ENCODE measurements around the gene TKFC.
A peak's percentile ranks its signal among the peaks of the same experiment; 100 is the strongest.
"Not testable (repeated sequence)": the region's sequence is repeated elsewhere in the genome, so short reads cannot be mapped to it uniquely, and the experiment has no call there.

TKFC gene

GRCh38 chr11:61364012-61364675, 31.1 kb downstream of the TKFC start:
- Mint-ChIP-seq H3K4me3 (peak overlapping the region; percentile 98), H3K4me1 (peaks cover 20% of the 10 kb centered on the region), H3K36me3 (peaks cover 78% of the 10 kb centered on the region), H3K9me3 (no peaks in the 10 kb centered on the region), H3K27ac (no peak overlapping the region)
- DNase-seq (ENCODE audit: low spot score in 2 of 2), result no peak
- ATAC-seq, result no peak

GRCh38 chr11:61367406-61367805, 34.4 kb downstream of the TKFC start:
- ATAC-seq (no peak), DNase-seq (ENCODE audit: low spot score in 2 of 2) (no peak)
- H3K27ac Mint-ChIP-seq, result peak overlapping the region; percentile 10
- H3K4me1 Mint-ChIP-seq, result peaks cover 25% of the 10 kb centered on the region
- H3K9me3 Mint-ChIP-seq, result no peaks in the 10 kb centered on the region
- no peak overlapping the region for H3K4me3 Mint-ChIP-seq
- peaks cover 91% of the 10 kb centered on the region for H3K36me3 Mint-ChIP-seq

DNA sequence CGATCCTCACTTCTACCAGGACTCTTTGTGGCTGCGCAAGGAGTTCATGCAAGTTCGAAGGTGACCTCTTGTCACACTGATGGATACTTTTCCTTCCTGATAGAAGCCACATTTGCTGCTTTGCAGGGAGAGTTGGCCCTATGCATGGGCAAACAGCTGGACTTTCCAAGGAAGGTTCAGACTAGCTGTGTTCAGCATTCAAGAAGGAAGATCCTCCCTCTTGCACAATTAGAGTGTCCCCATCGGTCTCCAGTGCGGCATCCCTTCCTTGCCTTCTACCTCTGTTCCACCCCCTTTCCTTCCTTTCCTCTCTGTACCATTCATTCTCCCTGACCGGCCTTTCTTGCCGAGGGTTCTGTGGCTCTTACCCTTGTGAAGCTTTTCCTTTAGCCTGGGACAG, 35.6 kb downstream of the TKFC start:
- Mint-ChIP-seq H3K9me3 (no peaks in the 10 kb centered on the region), H3K36me3 (peaks cover 85% of the 10 kb centered on the region), H3K4me3 (no peak overlapping the region), H3K27ac (peak overlapping the region; percentile 29), H3K4me1 (peaks cover 12% of the 10 kb centered on the region)
- no peak for ATAC-seq
- DNase-seq (ENCODE audit: low spot score in 2 of 2), result no peak

DNA sequence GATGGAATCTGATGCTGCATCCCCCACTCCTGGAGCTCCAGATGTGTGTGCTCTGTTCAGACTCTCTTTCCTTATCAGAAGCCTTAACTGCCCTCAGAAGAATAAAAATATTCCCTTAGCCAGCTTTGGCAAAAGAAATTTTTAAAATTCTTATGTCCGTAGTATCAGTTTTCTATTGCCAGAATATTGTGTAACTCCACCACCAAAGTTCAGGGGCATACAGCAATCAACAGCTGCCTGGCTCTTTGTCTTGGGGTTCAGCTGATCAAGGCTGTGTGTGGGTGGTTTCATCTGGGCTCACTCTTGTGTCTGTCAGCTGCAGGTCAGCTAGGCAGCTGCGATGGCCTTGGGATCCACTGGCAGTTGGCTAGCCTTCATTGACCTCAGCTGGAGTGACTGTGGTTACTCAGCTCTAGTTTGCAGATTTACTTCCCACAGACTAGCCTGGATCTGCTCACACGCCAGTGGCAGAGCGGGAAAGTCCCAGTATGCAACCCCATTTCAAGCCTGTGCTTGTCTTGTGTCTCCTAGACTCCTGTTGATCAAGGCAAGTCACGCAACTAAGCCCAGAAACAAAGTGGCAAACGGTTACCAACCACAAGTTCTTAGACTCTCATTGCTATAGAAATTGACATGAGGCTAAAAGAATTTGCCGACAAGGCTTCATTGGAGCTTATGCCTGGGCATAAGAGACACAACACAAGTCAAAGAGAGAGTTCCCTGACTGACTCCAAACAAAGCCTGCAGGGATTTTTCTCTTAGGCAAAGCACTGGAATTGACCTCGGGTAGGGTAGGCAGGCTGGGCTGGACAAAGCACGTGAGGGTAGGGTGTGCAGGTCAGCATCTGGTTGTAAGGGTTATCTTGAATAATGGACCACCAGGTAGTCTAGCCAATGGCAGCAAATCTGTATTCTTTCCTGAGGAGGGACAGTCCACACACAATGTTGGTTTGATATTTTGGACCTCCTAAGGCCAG, 36.6 kb downstream of the TKFC start:
- no peaks in the 10 kb centered on the region for H3K9me3 Mint-ChIP-seq
- no peak overlapping the region for H3K4me3 Mint-ChIP-seq
- peaks cover 10% of the 10 kb centered on the region for H3K4me1 Mint-ChIP-seq
- peaks cover 82% of the 10 kb centered on the region for H3K36me3 Mint-ChIP-seq
- DNase-seq (ENCODE audit: low spot score in 2 of 2) (no peak), ATAC-seq (no peak)
- peak overlapping the region; percentile 89 for H3K27ac Mint-ChIP-seq

GRCh38 chr11:61370349-61371005, 37.4 kb downstream of the TKFC start:
- peak overlapping the region; percentile 89 for H3K27ac Mint-ChIP-seq
- H3K9me3 Mint-ChIP-seq, result no peaks in the 10 kb centered on the region
- H3K4me3 Mint-ChIP-seq, result no peak overlapping the region
- peaks cover 81% of the 10 kb centered on the region for H3K36me3 Mint-ChIP-seq
- H3K4me1 Mint-ChIP-seq, result peaks cover 10% of the 10 kb centered on the region
- ATAC-seq (peak; percentile 73), DNase-seq (ENCODE audit: low spot score in 2 of 2) (no peak)

DNA sequence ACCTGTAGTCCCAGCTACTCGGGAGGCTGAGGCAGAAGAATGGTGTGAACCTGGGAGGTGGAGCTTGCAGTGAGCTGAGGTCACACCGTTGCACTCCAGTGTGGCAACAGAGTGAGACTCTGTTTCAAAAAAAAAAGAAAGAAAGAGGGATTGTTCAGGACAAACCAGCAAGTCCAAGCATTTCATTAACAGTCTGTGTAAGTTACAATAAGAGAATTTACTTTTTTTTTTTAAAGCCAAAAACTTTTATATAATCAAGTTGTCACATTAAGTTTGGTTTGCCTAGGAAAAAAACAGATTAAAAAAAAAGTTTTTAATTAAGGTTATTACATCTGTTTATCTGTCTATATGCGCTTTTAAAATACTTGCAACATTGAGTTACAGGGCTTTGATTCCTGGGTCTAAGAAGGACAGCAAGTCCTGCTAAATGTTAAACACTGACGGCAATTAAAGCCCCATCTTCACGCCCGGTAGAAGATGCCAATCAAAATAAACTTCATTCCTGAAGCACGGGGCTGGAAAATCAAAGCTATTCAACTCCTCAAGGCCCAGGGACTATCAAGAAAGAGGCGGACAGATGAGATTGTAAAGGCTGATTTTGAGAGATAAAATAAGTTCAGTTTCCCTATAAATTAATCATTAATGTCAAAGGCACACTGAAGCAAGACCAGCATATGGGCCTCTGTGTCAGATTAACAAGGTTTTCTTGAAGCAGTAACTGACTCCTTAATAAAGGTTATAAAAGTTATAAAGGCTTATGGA, 39.8 kb downstream of the TKFC start:
- H3K4me1 Mint-ChIP-seq, result peaks cover 10% of the 10 kb centered on the region
- no peaks in the 10 kb centered on the region for H3K9me3 Mint-ChIP-seq
- peak overlapping the region; percentile 50 for H3K27ac Mint-ChIP-seq
- H3K4me3 Mint-ChIP-seq, result no peak overlapping the region
- ATAC-seq (no peak), DNase-seq (ENCODE audit: low spot score in 2 of 2) (no peak)
- H3K36me3 Mint-ChIP-seq, result peaks cover 68% of the 10 kb centered on the region

GRCh38 chr11:61375761-61376108, 42.7 kb downstream of the TKFC start:
- Mint-ChIP-seq H3K9me3 (no peaks in the 10 kb centered on the region), H3K27ac (no peak overlapping the region)
- ATAC-seq, result no peak

GRCh38 chr11:61377461-61378160, 44.6 kb downstream of the TKFC start:
- Mint-ChIP-seq H3K4me3 (no peak overlapping the region), H3K36me3 (peaks cover 27% of the 10 kb centered on the region), H3K9me3 (no peaks in the 10 kb centered on the region), H3K4me1 (no peaks in the 10 kb centered on the region), H3K27ac (no peak overlapping the region)
- ATAC-seq (no peak), DNase-seq (ENCODE audit: low spot score in 2 of 2) (no peak)

More at GRCh38 chr11:61375761-61376108, 42.7 kb downstream of the TKFC start:
- Mint-ChIP-seq H3K36me3 (peaks cover 39% of the 10 kb centered on the region), H3K4me1 (no peaks in the 10 kb centered on the region), H3K4me3 (no peak overlapping the region)
- DNase-seq (ENCODE audit: low spot score in 2 of 2), result no peak

- ATAC-seq (no peak), DNase-seq (ENCODE audit: low spot score in 2 of 2) (no peak)
- no peak overlapping the region for H3K4me3 Mint-ChIP-seq
- H3K4me1 Mint-ChIP-seq, result no peaks in the 10 kb centered on the region
- no peaks in the 10 kb centered on the region for H3K9me3 Mint-ChIP-seq
- peaks cover 25% of the 10 kb centered on the region for H3K36me3 Mint-ChIP-seq
- no peak overlapping the region for H3K27ac Mint-ChIP-seq
These were observed 45.8 kb downstream of the TKFC start for GRCh38 chr11:61378713-61379313.

DNA sequence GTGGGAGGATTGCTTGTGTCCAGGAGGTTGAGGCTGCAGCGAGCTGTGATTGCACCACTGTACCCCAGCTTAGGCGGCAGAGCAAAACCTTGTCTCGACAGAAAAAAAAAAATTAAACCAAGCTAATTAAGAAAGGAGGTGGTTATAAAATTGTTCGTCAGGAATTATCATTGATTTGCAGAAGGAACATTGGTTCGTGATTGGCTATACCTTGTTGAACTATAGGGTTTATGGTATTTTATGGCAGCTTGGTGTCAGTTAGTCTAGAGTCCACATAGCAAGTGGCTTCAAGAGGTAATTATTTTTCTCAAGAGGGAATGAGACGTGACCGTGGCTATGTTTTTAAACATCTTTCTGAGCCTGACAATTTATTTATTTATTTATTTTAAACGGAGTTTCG, 47.9 kb downstream of the TKFC start:
- ATAC-seq (no peak), DNase-seq (ENCODE audit: low spot score in 2 of 2) (no peak)
- Mint-ChIP-seq H3K27ac (no peak overlapping the region), H3K36me3 (peaks cover 10% of the 10 kb centered on the region), H3K4me1 (peaks cover 6% of the 10 kb centered on the region), H3K4me3 (no peak overlapping the region), H3K9me3 (no peaks in the 10 kb centered on the region)

GRCh38 chr11:61383859-61384258, 50.8 kb downstream of the TKFC start:
- H3K4me1 Mint-ChIP-seq; H3K4me3 Mint-ChIP-seq; ATAC-seq; H3K36me3 Mint-ChIP-seq; DNase-seq (ENCODE audit: low spot score in 2 of 2); H3K27ac Mint-ChIP-seq; H3K9me3 Mint-ChIP-seq: not testable (repeated sequence)

- Mint-ChIP-seq H3K4me1 (peaks cover 6% of the 10 kb centered on the region), H3K36me3 (no peaks in the 10 kb centered on the region), H3K4me3 (no peak overlapping the region), H3K9me3 (no peaks in the 10 kb centered on the region), H3K27ac (no peak overlapping the region)
- no peak for DNase-seq (ENCODE audit: low spot score in 2 of 2)
- ATAC-seq, result no peak
These were observed 51.5 kb downstream of the TKFC start for GRCh38 chr11:61384271-61385242.

DNA sequence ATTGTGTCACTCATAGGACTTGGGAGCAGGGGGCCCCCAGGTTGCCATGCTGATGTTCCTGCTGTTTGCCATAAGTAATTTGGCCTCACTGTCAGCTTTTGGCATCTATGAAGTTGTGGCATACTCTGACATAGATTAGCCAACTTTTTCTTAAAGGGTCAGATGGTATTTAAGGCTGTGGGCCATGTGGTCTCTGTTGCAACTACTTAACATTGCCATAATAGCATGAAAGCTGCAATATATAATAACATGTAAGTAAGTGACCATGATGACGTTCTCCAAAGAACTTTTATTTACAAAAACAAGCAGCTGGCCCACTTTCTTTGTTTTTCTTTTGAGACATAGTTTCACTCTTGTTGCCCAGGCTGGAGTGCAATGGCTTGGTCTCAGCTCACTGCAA, 57.1 kb downstream of the TKFC start:
- Mint-ChIP-seq H3K27ac (no peak overlapping the region), H3K9me3 (no peaks in the 10 kb centered on the region), H3K4me3 (no peak overlapping the region), H3K36me3 (peaks cover 12% of the 10 kb centered on the region), H3K4me1 (peaks cover 28% of the 10 kb centered on the region)
- ATAC-seq, result no peak
- DNase-seq (ENCODE audit: low spot score in 2 of 2), result no peak

Data from stimulated activated effector memory CD8-positive, alpha-beta T cell treated with anti-CD3 and anti-CD28 coated beads, Interleukin-12 subunit alpha, Interleukin-12 subunit beta, amount 100 ng/mL, for 72 hours (primary cell).